Fibroblast of skin of left quadriceps (primary cell): Measurements from ENCODE around the gene ARF3.

Experiments
- DNase-seq, 2 experiments: peaks; one replicate each; pipeline ENCODE4 v3.0.0-alpha.2; 2013; ENCODE audit warnings: low read depth in 2 of 2

ARF3 gene

DNA sequence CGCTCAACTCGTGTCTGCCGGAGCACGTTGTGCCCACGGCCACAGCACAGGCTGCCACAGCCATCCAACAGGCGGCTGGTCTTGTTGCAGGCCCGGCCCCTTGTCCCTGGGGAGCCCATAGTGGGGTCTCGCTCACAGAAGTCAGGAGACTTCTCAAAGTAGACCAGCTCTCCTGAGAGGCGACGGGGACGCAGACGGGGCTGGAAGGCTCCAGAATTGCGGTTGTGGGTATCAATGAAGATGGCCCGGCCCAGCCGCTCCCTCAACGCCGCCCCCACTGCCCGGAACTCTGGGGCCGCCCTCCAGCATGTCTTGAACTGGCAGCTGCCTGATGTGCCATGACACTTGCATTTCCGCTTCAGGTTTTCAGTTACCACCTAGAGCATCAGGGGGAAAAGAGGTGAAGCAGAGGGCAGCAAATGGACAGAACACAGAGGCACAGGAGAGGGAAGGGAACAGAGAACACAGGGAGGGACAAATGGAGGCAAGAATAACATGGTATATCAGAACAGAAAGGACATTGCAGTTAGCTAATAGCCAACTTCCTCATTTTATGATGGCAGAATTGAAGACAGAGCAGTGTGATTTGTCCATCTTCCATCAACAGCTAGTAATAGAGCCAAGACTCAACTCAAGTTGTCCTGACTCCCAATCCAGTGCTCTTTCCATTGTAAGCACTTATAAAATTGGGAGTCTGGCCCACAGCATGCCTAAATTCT lies 9.0 kb upstream of the ARF3 start:
- no peak for DNase-seq

DNA sequence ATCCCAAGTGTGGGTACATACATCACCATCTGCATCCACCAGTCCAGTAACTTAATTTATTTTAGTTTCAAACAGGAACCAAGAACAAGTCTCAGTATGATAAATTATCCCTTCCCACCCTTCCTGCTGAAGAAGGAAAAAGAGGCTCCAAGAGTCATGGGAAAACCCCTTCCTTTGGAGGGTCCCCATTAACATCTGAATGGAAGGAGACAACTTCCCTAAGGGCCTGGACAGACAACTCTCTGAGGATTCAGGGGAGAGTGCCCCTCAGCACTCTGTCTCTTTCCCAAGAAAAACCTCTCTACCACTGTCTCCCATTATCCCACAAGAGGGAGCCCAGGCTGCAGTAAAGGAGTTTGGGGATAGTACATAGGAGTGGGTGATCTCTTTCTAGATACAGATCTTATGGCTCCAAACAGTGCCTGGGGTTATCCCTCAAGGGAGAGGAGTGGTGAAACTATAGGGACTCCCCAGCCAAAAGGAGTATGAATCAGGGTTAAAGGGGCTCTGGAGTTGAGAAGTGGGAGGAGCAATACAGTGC lies 8.1 kb upstream of the ARF3 start:
- DNase-seq = no peak

DNA sequence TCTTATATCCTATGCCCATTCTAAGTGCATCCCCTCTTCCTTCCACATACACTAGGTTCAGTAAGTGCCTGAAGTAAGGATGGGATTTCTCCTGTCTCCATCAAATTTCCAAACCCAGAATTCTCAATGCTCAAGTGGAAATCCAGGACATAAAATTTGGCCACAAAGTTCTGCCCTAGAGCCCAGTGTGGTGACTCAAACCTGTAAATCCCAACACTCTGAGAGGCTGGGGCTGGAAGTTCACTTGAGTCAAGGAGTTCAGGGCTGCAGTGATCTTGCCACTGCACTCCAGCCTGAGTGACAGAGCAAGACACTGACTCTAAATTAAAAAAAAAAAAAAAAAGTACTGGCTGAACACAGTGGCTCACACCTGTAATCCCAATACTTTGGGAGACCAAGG lies 4.5 kb upstream of the ARF3 start:
- no peak for DNase-seq

DNA sequence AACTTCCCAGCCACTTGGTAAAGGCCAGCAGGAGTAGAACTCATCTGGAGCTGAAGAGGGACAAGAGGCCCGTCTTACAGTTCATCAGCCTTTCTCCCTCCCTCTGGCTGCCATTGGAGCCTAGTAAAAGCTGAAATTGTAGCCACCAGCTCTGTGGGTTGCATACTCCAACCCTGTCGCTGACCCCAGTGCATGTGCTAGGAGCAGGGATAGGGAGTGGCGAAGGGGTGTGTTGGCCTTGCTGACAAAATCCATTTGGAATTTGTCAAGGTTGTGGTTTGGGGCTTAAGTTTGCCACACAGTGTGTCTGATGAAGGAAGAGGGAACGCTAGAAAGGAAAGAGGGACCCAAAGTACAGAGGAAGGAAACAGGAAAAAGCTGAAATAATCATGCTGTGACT lies 4.0 kb upstream of the ARF3 start:
- no peak for DNase-seq

DNA sequence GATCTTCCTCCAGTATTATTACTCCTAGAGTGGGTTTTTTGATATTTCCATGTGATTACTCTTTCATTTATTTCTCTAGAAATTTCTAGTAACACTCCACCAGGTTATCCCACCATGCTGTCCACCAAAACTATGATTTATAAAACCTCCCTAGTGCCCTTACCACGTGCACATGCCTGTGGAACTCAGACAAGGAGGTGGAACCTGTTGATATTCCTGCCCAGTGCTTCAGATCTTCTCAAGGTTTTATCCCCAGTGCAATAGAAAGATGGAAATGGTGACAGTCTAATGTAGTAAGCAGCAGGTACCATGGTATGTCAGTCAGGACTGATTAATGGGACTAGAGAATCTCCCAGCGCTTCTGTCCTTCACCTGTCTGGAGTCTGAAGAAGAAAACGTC lies 3.5 kb upstream of the ARF3 start:
- DNase-seq = no peak

DNA sequence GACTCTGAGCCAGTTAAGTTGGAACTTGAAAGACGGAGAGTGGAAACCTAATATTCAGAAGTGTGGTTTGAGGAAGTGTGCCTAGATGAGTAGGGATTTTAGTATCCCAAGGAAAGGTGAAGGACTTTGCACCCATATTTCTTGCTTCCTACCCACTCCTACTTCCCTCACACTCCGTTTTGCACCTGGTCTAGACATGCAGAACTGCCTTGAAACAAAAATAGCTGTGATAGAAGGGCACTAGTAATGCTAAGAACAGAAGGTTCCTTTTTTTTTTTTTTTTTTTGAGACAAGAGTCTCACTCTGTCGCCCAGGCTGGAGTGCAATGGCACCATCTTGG lies 732 bp upstream of the ARF3 start:
- no peak for DNase-seq

DNA sequence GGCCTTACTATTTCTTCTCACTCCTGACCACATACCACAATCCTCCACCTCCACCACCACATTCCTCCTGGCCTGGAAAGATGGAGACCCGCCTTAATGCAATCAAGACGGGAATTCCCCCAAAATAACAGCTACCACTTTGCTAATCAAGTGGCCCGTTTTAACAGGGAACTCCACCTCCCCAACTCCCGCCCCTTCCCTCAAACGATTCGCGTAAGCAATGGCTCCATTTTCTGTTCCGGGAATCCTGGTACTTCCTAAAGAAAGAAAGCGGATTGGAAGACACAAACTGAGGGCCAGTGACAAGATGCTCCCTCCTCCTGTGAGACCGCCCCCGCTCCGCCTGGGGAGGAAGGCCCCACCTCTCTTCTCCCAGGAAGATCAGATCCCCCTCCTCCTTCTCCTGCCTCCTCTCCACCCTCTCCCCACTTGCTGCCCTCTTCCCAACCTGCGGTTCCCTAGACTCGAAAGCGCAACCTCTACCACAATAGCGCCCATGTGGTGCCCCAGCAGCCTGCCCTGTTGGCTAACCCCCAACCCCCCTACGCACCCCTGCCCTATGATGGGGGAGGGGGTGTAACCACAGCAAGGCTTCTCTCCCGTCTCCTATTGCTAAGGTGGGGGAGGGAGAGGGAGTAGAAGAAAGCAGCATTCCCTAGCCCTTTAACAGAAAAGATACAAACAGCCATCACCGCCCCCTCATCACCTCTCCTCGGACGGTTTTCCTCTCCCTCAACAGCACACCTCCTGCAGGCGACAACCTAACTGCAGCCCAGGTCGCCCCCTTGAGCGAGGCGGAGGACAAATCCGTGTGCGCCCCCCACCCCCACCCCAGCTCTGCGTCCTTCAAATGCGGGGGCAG lies 777 bp downstream of the ARF3 start:
- peak; percentile 90 to 91 for DNase-seq

DNA sequence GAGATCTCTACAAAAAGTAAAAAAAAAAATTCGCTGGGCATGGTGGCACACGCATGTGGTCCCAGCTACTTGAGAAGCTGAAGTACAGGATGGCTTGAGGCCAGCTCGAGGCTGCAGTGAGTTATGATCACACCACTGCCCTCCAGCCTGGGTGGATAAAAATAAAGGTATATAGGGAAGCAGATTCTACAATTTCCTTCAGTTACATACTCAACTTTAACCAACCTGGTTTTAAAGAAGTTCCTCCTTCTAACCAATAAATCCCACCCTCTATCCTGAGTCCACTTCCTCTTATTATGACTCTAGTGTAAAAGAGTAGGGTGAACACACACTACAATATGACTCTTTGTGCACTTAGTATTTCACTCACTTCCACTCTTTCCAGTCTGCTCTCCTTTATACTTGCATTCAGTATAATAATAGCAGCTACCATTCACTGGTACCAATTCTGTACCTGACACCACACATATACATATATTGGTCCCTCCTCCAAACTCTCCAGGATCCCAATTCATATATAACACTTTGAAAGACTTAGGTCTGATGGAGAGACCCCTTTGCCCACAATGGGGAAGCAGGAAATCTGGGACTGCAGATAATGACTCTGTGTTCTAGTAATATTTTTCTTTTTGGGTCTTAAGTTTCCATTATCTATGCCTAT lies 2.3 kb downstream of the ARF3 start:
- no peak for DNase-seq

DNA sequence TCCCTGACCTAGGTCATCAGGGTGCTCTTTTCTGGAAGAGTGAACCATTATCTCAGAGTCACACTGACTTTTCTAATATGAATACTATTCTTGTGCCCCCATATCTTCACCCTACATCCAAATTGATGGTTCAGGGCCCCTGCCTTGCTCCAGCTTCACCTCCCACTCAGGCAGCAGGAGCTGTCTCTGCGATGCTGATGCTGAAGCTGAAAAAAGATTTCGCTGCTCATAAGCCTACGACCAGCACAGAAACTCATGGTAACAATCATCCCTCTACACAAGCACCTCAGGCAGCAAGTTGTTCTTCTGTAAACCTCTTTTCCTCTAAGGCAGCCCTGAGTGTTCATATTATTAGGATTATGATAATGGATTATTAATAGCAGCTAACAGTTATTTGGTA lies 3.2 kb downstream of the ARF3 start:
- DNase-seq = no peak

DNA sequence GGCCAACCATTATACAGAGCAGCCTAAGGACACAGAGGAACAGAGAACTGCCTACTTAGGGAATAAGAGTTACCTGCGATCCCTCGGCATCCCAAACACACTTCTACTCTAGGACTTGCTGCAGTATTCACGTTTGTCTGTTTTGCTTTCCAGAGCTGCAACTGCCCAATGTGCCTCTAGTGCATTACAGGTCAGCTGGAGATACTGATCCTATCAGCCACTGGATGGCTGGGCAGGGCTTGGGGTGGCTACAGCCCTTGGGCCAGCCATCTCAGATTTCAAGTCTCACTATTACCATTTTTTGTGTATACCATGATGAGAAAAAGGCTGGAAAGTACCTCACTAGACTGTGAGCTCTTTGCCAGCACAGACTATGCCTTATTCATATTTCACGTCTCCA lies 4.6 kb downstream of the ARF3 start:
- DNase-seq = no peak

DNA sequence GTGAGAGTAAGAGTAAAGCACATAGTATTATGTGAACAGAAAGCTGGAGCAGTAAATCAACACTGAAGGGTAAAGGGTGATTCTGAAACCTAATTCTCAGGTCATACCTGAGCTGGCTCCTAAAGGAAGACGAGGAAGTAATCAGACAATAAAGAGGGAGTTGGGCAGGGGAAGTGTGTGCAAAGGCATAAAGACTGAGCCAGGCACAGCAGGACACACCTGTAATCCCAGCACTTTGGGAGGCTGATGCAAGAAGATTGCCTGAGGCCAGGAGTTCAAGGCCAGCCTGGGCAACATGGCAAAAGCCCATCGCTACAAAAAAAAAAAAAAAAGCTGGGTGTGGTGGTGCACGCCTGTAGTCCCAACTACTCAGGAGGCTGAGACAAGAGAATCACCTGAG lies 9.6 kb downstream of the ARF3 start:
- no peak for DNase-seq

DNA sequence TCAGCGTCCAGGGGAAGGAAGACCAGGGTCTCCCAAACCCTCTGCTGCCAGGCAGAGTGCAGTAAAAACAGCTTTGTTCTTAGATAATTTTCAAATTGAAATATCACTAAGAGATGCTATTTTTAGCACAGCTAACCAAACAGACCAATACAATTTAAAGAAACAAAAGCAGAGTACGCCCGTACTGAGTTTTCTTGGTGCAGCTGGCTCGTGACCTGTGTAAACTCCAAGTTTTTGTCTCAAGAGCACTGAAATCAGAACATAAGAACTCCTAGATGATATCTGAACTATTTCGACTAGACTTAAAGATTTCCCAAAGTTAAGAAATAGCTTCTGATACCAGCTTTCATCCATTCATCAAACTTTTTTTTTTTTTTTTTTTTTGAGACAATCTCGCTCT lies 10.3 kb downstream of the ARF3 start:
- DNase-seq = no peak

DNA sequence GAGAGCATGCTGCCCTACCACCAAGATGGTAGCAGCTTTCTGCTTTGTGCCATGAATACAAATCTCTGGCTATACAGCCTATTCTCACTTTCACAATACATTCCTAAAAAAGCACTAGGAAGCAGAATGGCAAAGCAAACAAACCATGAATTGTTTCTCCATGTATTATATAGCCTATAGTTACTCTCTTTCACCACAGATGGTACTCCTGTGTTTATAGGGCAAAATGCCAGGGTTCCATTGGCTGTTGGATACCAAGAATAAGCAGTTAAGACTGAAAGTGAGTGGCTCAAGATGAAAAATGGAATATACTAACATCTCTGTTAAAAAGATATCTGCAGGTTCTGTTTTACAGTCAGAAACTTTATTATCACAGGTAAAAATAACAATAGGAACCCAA lies 11.1 kb downstream of the ARF3 start:
- DNase-seq = no peak

DNA sequence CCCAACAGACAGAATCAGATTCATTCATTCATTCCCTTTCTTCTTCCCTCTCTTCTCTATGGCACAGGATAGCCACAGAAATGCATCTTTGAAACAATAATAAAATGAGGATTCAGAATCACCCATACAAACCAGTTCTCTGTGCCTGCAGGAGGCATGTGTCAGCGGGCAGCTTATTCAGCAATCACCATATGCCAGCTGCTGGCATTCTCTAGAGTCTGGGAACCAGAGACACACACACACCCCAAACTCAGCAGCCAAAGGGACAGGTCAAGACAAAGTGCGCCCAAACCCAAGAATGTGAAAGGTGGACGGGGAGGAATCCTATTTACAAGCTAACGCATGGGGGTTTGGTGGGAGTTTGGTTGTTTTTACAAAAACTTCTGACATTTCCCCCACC lies 14.1 kb downstream of the ARF3 start:
- DNase-seq = no peak

DNA sequence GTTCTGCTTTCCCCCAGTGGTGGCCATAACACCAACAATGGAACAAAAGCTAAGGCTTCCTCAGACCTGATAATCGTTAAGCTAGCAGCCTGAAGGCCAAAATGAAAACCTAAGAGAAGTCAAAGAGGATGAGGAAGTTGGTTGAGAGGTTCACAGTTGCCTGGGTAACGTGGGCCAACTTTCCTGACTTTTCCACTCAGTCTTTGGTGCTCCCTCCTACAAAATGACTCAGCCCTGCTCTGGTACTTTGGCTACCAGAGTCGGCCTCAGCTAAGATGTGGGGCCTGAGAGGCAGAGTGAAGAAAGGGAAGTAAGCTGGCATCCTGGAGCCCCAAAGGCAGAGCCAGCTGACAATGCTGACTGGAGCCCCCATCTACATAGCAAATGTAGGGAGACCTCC lies 17.1 kb downstream of the ARF3 start:
- DNase-seq = no peak

DNA sequence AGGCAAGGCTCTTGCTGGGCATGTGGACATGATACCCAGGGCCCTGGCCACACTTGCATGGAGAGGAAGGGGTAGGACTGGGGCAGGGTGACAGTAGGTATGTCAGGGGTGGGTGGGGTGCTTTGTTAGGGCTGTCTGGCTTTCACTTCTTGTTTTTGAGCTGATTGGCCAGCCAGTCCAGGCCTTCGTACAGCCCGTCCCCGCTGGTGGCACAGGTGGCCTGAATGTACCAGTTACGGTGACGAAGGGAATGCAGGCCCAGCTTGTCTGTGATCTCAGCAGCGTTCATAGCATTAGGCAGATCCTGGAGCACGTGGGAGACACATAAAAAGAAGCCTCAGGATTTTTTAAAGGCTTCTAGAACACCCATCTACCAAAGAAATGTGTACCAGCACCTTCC lies 18.5 kb downstream of the ARF3 start:
- DNase-seq = no peak

DNA sequence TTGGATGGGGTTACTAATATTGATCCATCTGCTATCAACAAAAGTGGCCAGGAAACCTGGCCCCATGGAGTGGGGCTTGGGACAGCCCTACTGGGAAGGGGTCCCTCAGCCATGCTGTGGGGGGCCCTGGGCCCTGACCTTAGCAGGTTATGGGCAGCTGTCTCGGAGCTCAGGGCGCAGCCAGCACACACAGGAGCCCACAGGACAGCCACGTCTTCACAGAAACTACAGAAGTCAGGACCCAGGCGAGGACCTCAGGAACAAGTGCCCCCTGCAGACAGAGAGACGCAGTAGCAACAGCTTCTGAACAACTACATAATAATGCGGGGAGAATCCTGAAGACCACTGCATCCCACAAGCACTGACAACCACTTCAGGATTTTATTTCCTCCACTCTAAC lies 20.1 kb downstream of the ARF3 start:
- no peak for DNase-seq

DNA sequence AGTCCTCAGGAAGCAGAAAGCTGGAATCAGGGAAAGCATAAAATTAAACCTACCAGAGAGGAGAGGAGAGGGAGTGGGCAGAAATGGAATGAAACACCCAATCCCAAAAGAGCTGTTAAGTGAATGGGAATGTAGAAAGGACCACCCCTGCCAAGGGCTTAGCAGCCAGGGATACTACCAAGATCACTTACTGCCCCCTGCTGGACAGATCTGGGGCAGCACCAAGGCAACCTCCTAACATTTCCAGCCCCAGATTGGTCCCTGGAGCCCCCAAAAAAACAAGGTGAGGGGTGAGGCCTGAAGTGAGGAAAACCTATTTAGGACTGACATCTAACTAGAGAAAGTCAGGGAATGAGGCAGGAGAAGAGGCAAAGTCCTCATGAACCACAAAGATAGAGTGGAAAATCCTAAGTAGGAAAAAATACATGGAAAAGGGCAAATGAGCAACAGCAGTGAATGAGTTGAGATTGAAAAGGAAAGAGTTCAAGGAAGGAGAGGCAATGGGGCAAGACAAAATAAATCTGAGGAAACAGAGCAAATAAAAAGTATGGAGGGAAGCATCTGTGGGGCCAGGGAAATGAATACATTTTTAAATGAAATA lies 20.8 kb downstream of the ARF3 start:
- DNase-seq = peak; percentile 31 to 42

DNA sequence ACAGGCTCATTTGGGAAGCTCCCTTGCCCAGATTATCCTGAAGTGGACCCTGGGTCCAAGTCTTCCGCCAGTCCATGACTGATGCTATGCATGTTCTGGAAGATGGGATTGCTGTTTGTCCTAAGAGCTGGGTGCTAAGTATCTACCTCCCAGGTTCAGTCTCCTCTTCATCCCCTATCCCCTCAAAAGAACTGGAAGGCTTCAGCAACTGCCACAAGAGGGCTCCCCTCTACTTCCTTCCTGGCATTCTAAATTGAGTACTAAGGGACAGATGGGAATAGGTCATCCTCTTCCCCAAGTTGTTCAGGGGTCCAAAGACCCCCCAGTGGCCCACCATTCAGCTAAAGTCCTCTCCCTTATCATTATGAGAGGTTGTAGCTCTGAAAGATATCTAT lies 23.0 kb downstream of the ARF3 start:
- DNase-seq = no peak

DNA sequence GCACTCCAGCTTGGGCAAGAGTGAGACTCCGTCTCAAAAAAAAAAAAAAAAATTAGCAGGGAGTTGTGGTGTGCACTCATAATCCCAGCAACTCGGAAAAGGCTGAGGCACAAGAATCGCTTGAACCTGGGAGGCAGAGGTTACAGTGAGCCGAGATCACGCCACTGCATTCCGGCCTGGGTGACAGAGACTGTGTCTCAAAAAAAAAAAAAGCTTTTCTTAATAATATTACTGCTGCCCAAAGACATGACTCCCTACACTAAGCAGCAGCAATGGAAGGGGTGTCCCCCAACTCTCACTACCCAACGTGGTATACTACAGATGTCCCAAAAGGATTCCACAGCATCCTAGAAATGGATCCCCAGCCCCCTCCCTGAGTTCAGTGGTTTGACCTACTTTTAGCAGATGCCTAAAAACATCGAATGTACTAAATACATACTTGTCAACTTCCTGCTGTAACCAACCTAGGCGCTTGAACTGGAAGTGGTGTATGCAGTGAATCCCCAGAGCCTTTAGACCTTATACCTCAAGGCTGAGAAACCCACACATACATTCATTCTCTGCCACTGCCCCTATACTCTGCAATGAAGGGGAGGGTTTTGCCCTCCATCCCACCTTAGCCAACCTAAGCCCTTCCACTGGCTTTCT lies 23.5 kb downstream of the ARF3 start:
- DNase-seq = no peak

DNA sequence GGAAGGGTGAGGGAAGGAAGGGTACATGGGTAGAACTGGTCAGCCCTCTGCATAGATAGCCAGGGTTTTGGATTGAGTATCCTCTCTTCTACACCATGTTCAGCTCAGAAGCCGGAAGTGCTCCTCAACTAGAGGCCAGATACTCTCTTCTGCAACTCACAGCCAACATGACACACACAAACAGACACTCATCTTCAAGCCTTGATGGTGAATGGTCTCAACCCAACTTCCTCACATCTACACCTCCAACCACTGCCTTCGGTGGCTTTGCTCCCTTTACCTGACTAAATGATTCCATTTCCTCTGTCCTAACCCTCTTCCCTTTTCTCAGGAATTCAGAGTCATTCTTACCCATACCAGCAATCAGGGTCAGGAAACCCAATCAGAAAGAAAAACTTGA lies 24.4 kb downstream of the ARF3 start:
- DNase-seq = no peak

DNA sequence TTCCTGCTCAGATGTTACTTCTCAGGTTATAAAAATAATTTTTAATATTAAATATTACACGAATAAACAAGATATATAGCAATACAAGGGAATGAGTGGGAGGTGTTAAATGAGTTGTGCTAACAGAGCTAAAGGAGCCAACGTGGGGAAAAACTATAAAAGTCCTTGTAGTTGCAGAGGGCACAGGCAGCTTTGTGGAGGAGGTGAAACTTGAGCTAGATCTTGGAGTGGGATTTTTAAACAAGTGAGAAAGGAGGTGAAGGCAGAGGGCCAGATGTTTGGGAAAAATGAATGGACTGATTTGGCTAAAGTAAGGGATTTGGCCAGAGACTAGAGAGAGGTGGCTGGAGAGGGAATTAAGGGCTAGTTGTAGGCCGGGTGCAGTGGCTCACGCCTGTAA lies 26.8 kb downstream of the ARF3 start:
- no peak for DNase-seq
